HG02852 (cell line): ENCODE results near the gene SNRNP200.

ENCODE experiments used
- ATAC-seq: cut with Tn5 transposase; IDR thresholded peaks from one replicate; pipeline ENCODE4 v1.9.1; 2021; ENCODE audit warnings: mild to moderate bottlenecking, moderate library complexity; ENCODE audit not compliant: unreplicated experiment

The SNRNP200 gene

GRCh38 chr2:96253006-96253405, 52.3 kb downstream of the SNRNP200 start:
- ATAC-seq = no peak

GRCh38 chr2:96252526-96252925, 52.8 kb downstream of the SNRNP200 start:
- no peak for ATAC-seq

GRCh38 chr2:96251721-96252292, 53.5 kb downstream of the SNRNP200 start:
- ATAC-seq = no peak

- no peak for ATAC-seq
These were observed 55.2 kb downstream of the SNRNP200 start for GRCh38 chr2:96250188-96250587.

GRCh38 chr2:96249654-96250053, 55.7 kb downstream of the SNRNP200 start:
- ATAC-seq = no peak

- ATAC-seq = no peak
These were observed 56.7 kb downstream of the SNRNP200 start for GRCh38 chr2:96248624-96249023.

GRCh38 chr2:96247896-96248295, 57.5 kb downstream of the SNRNP200 start:
- no peak for ATAC-seq

GRCh38 chr2:96247009-96247408, 58.3 kb downstream of the SNRNP200 start:
- no peak for ATAC-seq

GRCh38 chr2:96245609-96246390, 59.5 kb downstream of the SNRNP200 start:
- ATAC-seq = no peak

- ATAC-seq = no peak
These were observed 61.5 kb downstream of the SNRNP200 start for GRCh38 chr2:96243843-96244242.

- peak; percentile 91 for ATAC-seq
These were observed 63.3 kb downstream of the SNRNP200 start for GRCh38 chr2:96241900-96242611.

GRCh38 chr2:96241227-96241626, 64.1 kb downstream of the SNRNP200 start:
- no peak for ATAC-seq

- ATAC-seq = no peak
These were observed 64.9 kb downstream of the SNRNP200 start for GRCh38 chr2:96240341-96241038.

- no peak for ATAC-seq
These were observed 65.5 kb downstream of the SNRNP200 start for GRCh38 chr2:96239745-96240264.

GRCh38 chr2:96239091-96239490, 66.3 kb downstream of the SNRNP200 start:
- no peak for ATAC-seq

GRCh38 chr2:96238266-96238665, 67.1 kb downstream of the SNRNP200 start:
- ATAC-seq = no peak

GRCh38 chr2:96236882-96237281, 68.5 kb downstream of the SNRNP200 start:
- ATAC-seq = no peak

GRCh38 chr2:96233880-96234316, 71.4 kb downstream of the SNRNP200 start:
- peak; percentile 93 for ATAC-seq

- ATAC-seq = peak; percentile 9
These were observed 71.9 kb downstream of the SNRNP200 start for GRCh38 chr2:96233436-96233835.

- ATAC-seq = no peak
These were observed 74.0 kb downstream of the SNRNP200 start for GRCh38 chr2:96231316-96231715.

- peak; percentile 82 for ATAC-seq
These were observed 80.3 kb downstream of the SNRNP200 start for GRCh38 chr2:96225016-96225533.
